Measurements from ENCODE around the gene TBC1D16.

TBC1D16 gene

DNA sequence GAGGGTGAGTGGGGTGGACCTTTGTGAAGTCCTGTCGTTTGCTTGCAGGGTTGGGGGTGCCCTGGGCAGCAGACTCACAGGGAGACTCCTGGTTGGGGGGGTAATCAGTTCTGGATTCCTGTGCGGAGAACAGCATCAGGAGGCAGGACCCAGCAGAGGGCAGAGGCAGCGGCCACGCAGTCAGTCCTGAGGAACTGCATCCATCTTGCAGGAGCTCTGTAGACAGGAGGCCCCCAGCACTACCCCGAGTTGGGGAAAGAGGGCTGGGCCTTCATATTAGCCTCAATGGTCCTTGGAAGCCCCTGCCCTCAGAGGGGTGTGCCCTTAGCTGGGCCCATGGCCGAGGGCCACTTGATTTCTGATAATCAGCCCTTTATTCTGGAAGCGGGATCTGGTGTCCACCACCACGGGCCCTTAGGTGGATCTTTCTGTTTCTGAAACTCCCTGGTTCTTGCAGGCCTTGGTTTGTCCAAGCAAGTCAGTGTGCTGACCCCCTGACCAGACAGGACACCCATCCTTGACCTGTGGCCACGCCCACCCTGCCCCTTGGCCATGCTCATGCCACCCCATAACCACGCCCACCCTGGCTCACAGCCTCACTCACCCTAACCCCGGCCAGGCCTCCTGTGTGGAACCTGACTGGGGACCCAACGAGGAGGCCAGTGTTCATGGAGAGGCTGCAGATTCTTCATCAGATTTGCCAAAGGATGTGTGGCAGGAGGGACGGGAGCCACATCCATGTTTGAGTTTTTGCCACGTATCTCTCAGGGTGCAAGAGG lies 122.9 kb downstream of the TBC1D16 start:
- no peak for DNase-seq
- Histone ChIP-seq H3K4me3 (no peak overlapping the region), H3K36me3 (no peaks in the 10 kb centered on the region), H3K4me1 (peaks cover 0 to 4% (median 0%) of the 10 kb centered on the region in 4 donors), H3K9me3 (no peaks in the 10 kb centered on the region), H3K27ac (no peak overlapping the region), H3K27me3 (peaks cover 0 to 85% of the 10 kb centered on the region in 2 donors)
- intact Hi-C loops (cut with DNase I; ENCODE audit: low total_unique reads): loop anchor here (10.0 kb wide), 1 partner anchor 68 kb away; no protein-coding TSS in a partner anchor
- TF ChIP-seq, protein P1, sequence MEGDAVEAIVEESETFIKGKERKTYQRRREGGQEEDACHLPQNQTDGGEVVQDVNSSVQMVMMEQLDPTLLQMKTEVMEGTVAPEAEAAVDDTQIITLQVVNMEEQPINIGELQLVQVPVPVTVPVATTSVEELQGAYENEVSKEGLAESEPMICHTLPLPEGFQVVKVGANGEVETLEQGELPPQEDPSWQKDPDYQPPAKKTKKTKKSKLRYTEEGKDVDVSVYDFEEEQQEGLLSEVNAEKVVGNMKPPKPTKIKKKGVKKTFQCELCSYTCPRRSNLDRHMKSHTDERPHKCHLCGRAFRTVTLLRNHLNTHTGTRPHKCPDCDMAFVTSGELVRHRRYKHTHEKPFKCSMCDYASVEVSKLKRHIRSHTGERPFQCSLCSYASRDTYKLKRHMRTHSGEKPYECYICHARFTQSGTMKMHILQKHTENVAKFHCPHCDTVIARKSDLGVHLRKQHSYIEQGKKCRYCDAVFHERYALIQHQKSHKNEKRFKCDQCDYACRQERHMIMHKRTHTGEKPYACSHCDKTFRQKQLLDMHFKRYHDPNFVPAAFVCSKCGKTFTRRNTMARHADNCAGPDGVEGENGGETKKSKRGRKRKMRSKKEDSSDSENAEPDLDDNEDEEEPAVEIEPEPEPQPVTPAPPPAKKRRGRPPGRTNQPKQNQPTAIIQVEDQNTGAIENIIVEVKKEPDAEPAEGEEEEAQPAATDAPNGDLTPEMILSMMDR (IDR thresholded peaks at IDR 0.05): no peak

DNA sequence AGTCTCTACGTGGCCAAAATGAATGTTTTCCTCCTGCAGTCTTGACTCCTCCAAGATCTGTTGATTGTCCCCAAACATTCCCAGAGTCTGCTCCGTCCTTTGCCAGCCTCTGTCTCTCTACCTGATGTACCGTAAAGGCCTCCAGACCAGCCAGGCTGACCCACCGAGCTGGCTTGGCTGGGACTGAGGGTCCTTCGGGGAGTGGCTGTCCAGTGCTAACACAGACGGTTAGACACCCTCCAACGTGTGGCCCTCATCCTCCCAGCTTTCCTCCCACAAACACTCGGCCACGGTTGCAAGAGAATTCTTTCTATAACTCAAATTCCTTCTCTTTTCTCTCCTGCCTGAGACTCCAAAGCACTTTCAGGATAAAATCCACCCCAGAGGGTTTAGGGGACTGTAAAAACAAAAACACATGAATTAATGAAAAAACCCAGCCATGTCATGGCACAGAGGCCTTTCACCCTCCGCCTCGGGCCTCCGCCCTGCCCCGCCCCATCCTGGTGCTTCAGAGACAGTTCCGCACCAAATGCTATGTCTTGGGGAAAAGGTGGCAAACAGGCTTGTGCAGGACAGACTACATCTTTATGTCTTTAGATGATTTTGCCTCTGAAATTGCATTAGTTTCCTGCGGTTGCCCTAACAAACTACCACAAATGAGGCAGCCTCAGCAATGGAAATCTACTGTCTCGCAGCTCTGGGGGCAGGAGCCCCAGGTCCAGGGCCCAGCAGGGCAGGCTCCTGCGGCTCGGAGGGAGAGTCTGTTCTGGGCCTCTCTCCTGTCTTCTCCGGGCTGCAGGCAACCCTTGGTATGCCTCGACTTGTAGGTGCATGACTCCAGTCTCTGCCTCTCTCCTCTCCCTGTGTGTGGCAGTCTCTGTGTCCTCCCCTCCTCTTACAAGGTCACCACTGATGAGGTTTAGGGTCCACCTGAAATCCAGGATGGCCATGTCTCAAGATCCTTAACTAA lies 124.0 kb downstream of the TBC1D16 start:
- H3K4me1 ChIP-seq: peaks cover 0 to 4% (median 0%) of the 10 kb centered on the region in 4 donors
- TF ChIP-seq, protein P1 (IDR thresholded peaks at IDR 0.05): no peak
- intact Hi-C loops (cut with DNase I; ENCODE audit: low total_unique reads): loop anchor here (10.0 kb wide), 1 partner anchor 67 kb away; no protein-coding TSS in a partner anchor
- no peaks in the 10 kb centered on the region for H3K36me3 ChIP-seq
- no peaks in the 10 kb centered on the region for H3K9me3 ChIP-seq
- H3K27ac ChIP-seq: no peak overlapping the region
- H3K4me3 ChIP-seq: no peak overlapping the region
- peaks cover 0 to 84% of the 10 kb centered on the region in 2 donors for H3K27me3 ChIP-seq
- no peak for DNase-seq

DNA sequence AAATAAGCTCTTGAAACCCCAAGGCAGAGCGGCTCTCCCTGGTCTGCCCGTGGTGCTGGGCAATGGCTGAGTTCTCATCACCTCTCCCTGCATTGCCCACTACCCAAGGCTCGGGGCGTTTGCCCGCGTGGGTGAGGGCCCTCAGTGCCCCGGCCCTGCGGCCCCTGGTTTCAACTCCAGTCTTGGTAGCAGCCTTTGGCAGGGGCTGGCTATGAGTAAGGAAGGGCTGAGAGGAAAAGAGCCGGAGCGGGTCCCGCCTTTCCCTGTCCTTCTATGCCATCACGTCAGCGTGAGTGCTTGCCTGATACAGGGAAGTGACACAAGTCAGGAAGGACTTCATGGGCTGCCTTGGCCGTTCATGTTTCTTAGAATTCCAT lies 124.7 kb downstream of the TBC1D16 start:
- DNase-seq: no peak
- no peaks in the 10 kb centered on the region for H3K9me3 ChIP-seq
- H3K4me3 ChIP-seq: no peak overlapping the region
- no peak overlapping the region for H3K27ac ChIP-seq
- no peaks in the 10 kb centered on the region for H3K36me3 ChIP-seq
- peaks cover 0 to 83% of the 10 kb centered on the region in 2 donors for H3K27me3 ChIP-seq
- TF ChIP-seq, protein P1 (IDR thresholded peaks at IDR 0.05): no peak
- H3K4me1 ChIP-seq: peaks cover 0 to 2% (median 0%) of the 10 kb centered on the region in 4 donors
- intact Hi-C loops (cut with DNase I; ENCODE audit: low total_unique reads): loop anchor here (10.0 kb wide), 1 partner anchor 66 kb away; no protein-coding TSS in a partner anchor

DNA sequence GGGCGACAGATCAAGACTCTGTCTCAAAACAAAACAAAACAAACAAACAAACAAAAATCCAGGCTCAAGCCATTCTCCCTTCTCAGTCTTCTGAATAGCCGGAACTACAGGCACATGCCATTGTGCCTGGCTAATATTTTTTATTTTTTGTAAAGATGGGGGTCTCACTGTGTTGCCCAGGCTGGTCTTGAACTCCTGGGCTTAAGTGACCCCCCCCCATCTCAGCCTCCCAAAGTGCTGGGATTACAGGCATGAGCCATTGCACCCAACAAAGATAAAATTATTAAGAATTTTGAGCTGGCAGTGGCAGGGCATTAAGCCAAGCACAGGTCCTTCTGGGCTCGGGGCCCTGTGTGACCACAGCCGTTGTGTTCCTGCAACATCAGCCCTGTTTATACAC lies 126.6 kb downstream of the TBC1D16 start:
- Histone ChIP-seq H3K27me3 (peaks cover 0 to 83% of the 10 kb centered on the region in 2 donors), H3K4me3 (no peak overlapping the region), H3K9me3 (no peaks in the 10 kb centered on the region), H3K4me1 (no peaks in the 10 kb centered on the region), H3K36me3 (no peaks in the 10 kb centered on the region), H3K27ac (no peak overlapping the region)
- TF ChIP-seq, protein P1 (IDR thresholded peaks at IDR 0.05): no peak
- intact Hi-C loops (cut with DNase I; ENCODE audit: low total_unique reads): no loop called here
- no peak for DNase-seq

DNA sequence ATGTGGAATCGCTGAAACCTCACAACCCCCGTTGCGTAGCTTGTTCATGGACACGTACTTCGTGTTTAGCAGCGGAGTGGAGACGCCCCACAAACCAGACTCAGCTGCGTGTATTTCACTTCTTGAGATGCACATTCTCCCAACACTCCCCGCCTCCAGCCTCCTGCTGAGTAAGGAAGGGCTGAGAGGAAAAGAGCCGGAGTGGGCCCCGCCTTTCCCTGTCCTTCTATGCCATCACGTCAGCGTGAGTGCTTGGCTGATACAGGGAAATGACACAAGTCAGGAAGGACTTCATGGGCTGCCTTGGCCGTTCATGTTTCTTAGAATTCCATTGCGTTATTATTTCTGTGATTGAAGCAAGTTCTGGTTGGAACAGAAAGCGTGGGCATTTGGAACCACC lies 127.8 kb downstream of the TBC1D16 start:
- no peak for DNase-seq
- H3K4me3 ChIP-seq: no peak overlapping the region
- H3K9me3 ChIP-seq: no peaks in the 10 kb centered on the region
- H3K27ac ChIP-seq: no peak overlapping the region
- intact Hi-C loops (cut with DNase I; ENCODE audit: low total_unique reads): no loop called here
- TF ChIP-seq, protein P1 (IDR thresholded peaks at IDR 0.05): no peak
- H3K27me3 ChIP-seq: peaks cover 0 to 78% of the 10 kb centered on the region in 2 donors
- no peaks in the 10 kb centered on the region for H3K36me3 ChIP-seq
- H3K4me1 ChIP-seq: no peaks in the 10 kb centered on the region
